NOMO-1 treated with DMSO at 0.1 percent for 48 hours (cell line): ENCODE measurements around the gene JADE3.

Experiments used
- DNase-seq: peaks from one replicate; lab custom pipeline; 2025; ENCODE audit not compliant: unreplicated experiment; lab: John Stamatoyannopoulos, UW

JADE3 gene

DNA sequence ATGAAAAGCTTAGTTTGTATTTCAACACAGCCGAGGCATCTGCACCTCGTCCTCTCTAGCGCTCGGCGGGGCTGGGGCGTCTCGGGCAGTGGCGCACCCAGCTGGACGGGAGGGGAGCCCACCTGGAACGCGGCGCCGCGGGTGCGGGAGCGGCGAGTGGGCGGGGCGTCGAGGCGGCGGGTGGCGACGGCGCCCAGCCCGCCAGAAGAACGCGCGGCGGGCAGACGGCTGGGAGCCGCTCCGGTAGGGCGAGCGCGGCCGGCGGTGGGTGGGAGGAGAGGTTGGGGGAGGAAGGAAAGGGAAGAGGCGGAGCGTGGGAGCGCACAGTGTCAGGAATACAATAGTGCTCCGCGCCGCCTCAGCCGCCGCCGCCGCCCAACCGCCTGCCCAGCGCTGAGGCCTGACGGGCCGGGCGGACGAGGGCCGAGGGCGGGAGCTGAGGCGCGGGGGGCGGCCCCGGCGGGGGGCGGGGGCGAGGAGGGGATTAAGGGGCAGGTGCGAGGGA is at the start of gene JADE3:
Gene JADE3 (plus strand): TSS at position 324 of the 505 bp plus-strand sequence. CDS start 72,474 bp downstream, outside the sequence.
- peak; percentile 50 for DNase-seq

- DNase-seq, result no peak
Measured at GRCh38 chrX:46863072-46863471, 49.1 kb upstream of the JADE3 start.

- no peak for DNase-seq
Measured at GRCh38 chrX:46864606-46865005, 47.6 kb upstream of the JADE3 start.

GRCh38 chrX:46865281-46865680 is 46.9 kb upstream of the JADE3 start:
- peak; percentile 4 for DNase-seq

DNA sequence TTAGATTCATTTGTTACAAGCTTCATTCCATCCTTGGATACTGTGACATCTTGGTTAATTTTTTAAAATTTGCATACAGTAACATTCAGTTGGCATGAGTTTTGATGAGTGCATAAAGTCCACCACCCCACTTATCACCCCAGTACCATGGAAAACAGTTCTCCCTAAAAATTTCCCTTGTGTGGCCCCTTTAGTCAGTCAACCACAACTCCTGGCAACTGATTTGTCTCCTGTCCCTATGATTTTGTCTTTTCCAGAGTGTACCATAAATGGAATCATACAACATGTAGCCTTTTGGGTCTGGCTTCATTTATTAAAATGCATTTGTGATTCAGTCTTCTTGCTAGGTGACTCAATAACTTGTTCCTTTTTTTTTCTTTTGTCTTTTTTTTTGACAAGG is 45.5 kb upstream of the JADE3 start:
- no peak for DNase-seq

- no peak for DNase-seq
Measured at GRCh38 chrX:46873746-46874145, 38.5 kb upstream of the JADE3 start.

DNA sequence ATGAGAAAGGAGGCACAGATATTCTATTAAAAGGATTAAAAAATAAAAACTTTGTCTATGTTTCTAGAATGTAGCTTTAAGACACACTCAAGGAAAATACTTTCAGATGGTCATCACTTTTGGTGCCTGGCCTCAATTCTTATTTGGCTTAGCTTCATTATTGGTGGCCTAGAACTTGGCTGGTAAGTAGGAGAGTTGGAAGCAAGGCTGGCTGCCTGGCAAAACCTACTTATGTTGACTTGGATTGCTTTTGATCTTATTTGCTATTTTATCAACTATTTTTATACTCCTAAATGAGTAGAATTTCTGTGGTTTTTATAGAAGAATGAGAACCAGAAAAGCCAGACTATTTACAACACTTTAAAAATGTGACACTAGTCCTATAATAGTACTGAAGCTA is 35.3 kb upstream of the JADE3 start:
- DNase-seq, result no peak

- no peak for DNase-seq
Measured at GRCh38 chrX:46882266-46882665, 30.0 kb upstream of the JADE3 start.

DNA sequence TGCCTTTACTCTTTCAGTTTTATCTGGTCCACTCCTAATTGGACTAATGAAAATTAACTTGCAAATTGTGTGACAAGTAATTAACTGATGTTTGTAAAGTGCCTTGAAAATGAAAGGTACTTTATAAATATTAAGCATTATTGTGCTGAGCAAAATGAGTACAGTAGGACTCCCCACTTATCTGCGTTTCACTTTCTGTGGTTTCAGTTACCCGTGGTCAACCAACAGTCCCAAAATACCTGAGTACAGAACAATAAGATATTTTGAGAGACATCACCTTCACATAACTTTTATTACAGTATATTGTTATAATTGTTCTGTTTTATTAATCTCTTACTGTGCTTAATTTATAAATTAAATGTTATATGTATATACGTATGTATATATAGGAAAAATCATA is 27.4 kb upstream of the JADE3 start:
- DNase-seq, result no peak

DNA sequence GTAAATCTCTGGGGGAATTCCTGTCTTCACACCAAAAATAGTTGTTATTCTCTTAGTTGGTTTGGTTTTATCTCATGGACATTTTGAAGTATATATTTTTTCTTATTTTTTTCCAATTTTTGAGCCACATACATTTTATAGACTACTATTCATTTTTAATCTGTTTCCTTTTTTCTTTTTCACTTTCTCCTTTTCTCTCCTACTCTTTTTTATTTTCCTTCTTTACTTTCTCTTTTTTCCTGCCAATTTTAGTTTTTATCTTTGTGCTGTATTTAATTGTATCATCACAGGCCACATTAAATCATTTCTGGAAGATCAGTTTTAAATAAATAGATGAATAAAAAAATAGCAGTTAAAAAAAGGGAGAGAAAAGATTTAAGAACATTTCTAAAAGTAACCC is 14.0 kb upstream of the JADE3 start:
- no peak for DNase-seq

- peak; percentile 41 for DNase-seq
Measured at GRCh38 chrX:46903458-46904242, 8.6 kb upstream of the JADE3 start.

- no peak for DNase-seq
Measured at GRCh38 chrX:46904626-46905025, 7.6 kb upstream of the JADE3 start.

- DNase-seq, result no peak
Measured at GRCh38 chrX:46910415-46910814, 1.8 kb upstream of the JADE3 start.

DNA sequence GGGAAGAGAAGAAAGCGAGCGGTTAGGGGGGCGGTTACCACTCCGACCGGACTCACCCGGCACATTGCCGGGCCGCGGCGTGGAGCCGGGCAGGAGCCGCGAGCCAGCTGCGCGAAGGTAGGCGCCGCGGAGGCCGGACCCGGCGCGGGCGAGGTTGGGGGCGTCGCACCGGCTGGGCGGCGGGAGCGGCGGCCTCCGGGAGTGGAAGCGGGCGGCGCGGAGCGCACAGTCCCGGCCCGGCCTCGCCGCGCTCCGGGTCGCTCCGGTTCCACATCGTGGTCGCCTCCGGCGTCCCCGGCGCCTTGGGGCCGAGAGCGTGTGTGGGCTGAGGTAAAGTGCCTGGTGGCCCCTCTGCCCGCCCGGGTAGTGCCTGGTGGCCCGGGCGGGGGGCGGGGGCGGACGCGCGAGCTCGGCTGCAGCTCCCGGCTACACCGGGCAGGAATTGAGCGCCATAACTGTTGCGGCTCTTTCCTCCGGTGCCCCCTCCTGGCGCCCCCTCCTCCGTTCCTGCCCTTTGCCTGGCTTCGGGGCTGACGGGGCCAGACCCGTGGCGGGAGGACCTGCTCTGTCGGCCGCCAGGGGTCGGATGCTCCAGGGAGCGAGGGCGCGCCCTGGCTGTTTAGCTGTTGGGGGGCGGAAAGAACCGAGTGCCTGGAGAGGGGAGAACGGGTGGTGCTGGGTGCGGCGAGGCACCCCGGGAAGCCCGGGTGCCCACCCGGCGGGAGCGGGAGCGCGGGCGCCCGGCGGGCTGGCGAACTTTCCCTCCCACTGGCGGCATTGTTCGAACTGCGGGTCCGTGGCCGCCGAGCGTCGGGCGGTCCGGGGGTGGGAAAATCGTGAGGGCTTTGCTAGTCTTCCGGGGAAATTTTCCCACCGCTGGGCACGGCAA is 626 bp downstream of the JADE3 start:
- peak; percentile 14 for DNase-seq

DNA sequence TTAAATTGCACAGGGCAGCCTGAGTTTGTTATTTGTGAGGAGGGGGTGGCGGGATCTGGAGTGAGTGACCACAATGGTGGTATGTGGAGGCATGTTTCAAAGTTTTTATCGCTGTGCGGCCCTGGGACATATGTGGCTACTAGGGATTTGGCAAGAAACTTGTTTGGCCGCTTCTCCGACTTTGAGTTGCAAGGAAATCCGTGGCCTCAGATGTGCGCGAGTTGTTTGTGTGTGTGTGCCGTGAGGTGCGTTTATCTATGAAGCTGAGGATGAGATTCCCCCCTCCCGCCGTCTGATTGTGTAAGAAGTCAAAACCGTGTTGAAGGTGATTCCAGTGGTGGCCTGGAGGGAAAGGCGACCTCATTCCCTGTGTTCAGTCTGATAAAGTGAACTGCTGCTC is 1.4 kb downstream of the JADE3 start:
- DNase-seq, result peak; percentile 17

- DNase-seq, result no peak
Measured at GRCh38 chrX:46916273-46916672, 4.1 kb downstream of the JADE3 start.

GRCh38 chrX:46917622-46918021 is 5.4 kb downstream of the JADE3 start:
- no peak for DNase-seq

GRCh38 chrX:46918434-46918833 is 6.2 kb downstream of the JADE3 start:
- DNase-seq, result no peak

- DNase-seq, result no peak
Measured at GRCh38 chrX:46920235-46920634, 8.0 kb downstream of the JADE3 start.

- no peak for DNase-seq
Measured at GRCh38 chrX:46922611-46923010, 10.4 kb downstream of the JADE3 start.

DNA sequence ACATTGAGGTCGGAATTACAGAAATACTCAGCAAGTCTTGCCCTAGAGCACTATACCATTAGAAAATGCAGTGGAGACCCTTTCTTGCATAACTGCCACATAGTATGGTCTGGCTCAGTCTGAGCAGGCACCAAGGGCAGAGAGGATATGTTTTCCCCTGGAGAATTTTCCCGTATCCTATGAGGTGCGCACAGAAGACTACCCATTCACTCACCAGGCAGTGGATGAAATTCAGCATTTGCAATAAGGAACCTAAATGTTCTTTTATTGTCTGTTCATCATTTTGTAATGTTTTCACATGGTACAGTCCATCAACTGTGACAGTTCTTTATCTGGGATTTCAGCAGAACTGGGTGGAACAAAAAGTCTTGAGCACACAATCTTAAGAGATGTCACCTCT is 15.5 kb downstream of the JADE3 start:
- DNase-seq, result no peak
